Mesenchymal stem cell (in vitro differentiated cells and primary cell): ENCODE data around the gene FUT8.

Experiments used
- DNase-seq: peaks from one replicate; pipeline ENCODE4 v3.0.0-alpha.2; 2013
- H2AFZ ChIP-seq: one replicate; pipeline ENCODE4 v1.6.1; 2013; ENCODE audit warnings: low read depth, mild to moderate bottlenecking, control low read depth, inconsistent platforms, low read length, moderate library complexity
- H2AK5ac ChIP-seq: 2 replicates; pipeline ENCODE4 v1.6.1; 2013; ENCODE audit warnings: low read length, moderate library complexity, mild to moderate bottlenecking, inconsistent platforms; ENCODE audit not compliant: severe bottlenecking
- H2BK120ac ChIP-seq: one replicate; pipeline ENCODE4 v1.6.1; 2013; ENCODE audit warnings: low read depth, mild to moderate bottlenecking, inconsistent platforms, low read length, moderate library complexity
- H2BK12ac ChIP-seq, 2 experiments: one replicate each; pipeline ENCODE4 v1.6.1; 2013; ENCODE audit warnings: inconsistent platforms in 2 of 2, low read length in 2 of 2, mild to moderate bottlenecking in 2 of 2, moderate library complexity in 2 of 2, control low read depth in 1 of 2
- H2BK15ac ChIP-seq: one replicate; pipeline ENCODE4 v1.6.1; 2013; ENCODE audit warnings: mild to moderate bottlenecking, low read depth, inconsistent platforms; ENCODE audit not compliant: poor library complexity, severe bottlenecking
- H2BK5ac ChIP-seq: 2 replicates; pipeline ENCODE4 v1.6.1; 2013; ENCODE audit warnings: low read depth, mild to moderate bottlenecking, low read length, control low read depth, inconsistent platforms; ENCODE audit not compliant: poor library complexity, severe bottlenecking
- H3K14ac ChIP-seq, 2 experiments: one replicate each; pipeline ENCODE4 v1.6.1; 2013; ENCODE audit warnings: inconsistent platforms in 2 of 2, low read length in 2 of 2, control low read depth in 1 of 2, mild to moderate bottlenecking in 1 of 2, moderate library complexity in 1 of 2
- H3K18ac ChIP-seq, 2 experiments: one replicate each; pipeline ENCODE4 v1.6.1; 2013; ENCODE audit warnings: inconsistent platforms in 2 of 2, low read length in 2 of 2, control low read depth in 1 of 2, low read depth in 1 of 2, mild to moderate bottlenecking in 1 of 2
- H3K23ac ChIP-seq, 2 experiments: one replicate each; pipeline ENCODE4 v1.6.1; 2013; ENCODE audit warnings: inconsistent platforms in 2 of 2, low read length in 2 of 2, mild to moderate bottlenecking in 2 of 2, moderate library complexity in 2 of 2, control low read depth in 1 of 2
- H3K27ac ChIP-seq: 2 replicates; pipeline ENCODE4 v1.5.1; 2013; ENCODE audit warnings: mild to moderate bottlenecking, moderate library complexity, low read length, control low read depth, inconsistent platforms; ENCODE audit not compliant: poor library complexity, severe bottlenecking
- H3K27me3 ChIP-seq, 2 experiments: 2 replicates each; pipeline versions ENCODE4 v1.6.1 to v1.7.0; 2013; ENCODE audit warnings: low read length in 2 of 2, mild to moderate bottlenecking in 2 of 2, moderate library complexity in 2 of 2, control low read depth in 1 of 2, inconsistent platforms in 1 of 2; ENCODE audit not compliant: control insufficient read depth in 1 of 2, insufficient read depth in 1 of 2
- H3K36me3 ChIP-seq, 2 experiments: 2 replicates each; pipeline versions ENCODE4 v1.6.1 to v1.7.0; 2013; ENCODE audit warnings: low read length in 2 of 2, control low read depth in 1 of 2, inconsistent platforms in 1 of 2, low read depth in 1 of 2, mild to moderate bottlenecking in 1 of 2; ENCODE audit not compliant: insufficient read depth in 2 of 2, control insufficient read depth in 1 of 2
- H3K4ac ChIP-seq, 2 experiments: one replicate each; pipeline ENCODE4 v1.6.1; 2013; ENCODE audit warnings: inconsistent platforms in 2 of 2, low read length in 2 of 2, mild to moderate bottlenecking in 2 of 2, moderate library complexity in 2 of 2, control low read depth in 1 of 2, low read depth in 1 of 2
- H3K4me1 ChIP-seq: 2 replicates; pipeline ENCODE4 v1.6.1; 2013; ENCODE audit warnings: low read depth, low read length, control low read depth; ENCODE audit not compliant: control insufficient read depth, insufficient read depth
- H3K4me2 ChIP-seq: 2 replicates; pipeline ENCODE4 v1.6.1; 2013; ENCODE audit warnings: low read length, mild to moderate bottlenecking, inconsistent platforms; ENCODE audit not compliant: poor library complexity, severe bottlenecking
- H3K4me3 ChIP-seq, 2 experiments: 2 replicates each; pipeline versions ENCODE4 v1.5.1 to v1.7.0; 2013; ENCODE audit warnings: low read length in 2 of 2, mild to moderate bottlenecking in 2 of 2, control low read depth in 1 of 2, low read depth in 1 of 2; ENCODE audit not compliant: insufficient read depth in 1 of 2
- H3K79me1 ChIP-seq: replicated peaks from 2 replicates; pipeline ENCODE4 v1.6.1; 2013; ENCODE audit warnings: mild to moderate bottlenecking, control low read depth, low read length, inconsistent platforms; ENCODE audit not compliant: poor library complexity, severe bottlenecking
- H3K9ac ChIP-seq: 2 replicates; pipeline ENCODE4 v1.7.0; 2013; ENCODE audit warnings: mild to moderate bottlenecking, low read length, moderate library complexity
- H3K9me3 ChIP-seq: 2 replicates; pipeline ENCODE4 v1.7.0; 2013; ENCODE audit warnings: mild to moderate bottlenecking, low read length; ENCODE audit not compliant: control insufficient read depth
- H4K8ac ChIP-seq: one replicate; pipeline ENCODE4 v1.6.1; 2013; ENCODE audit warnings: inconsistent platforms, mild to moderate bottlenecking, low read length, moderate library complexity
- H4K91ac ChIP-seq: one replicate; pipeline ENCODE4 v1.6.1; 2013; ENCODE audit warnings: mild to moderate bottlenecking, low read length, inconsistent platforms
- WGBS: methylation state at CpG from one replicate; pipeline ENCODE4 v1.1.7; 2013; ENCODE audit warnings: mixed read lengths; 5-methylcytosine and 5-hydroxymethylcytosine counted together

FUT8 gene

DNA sequence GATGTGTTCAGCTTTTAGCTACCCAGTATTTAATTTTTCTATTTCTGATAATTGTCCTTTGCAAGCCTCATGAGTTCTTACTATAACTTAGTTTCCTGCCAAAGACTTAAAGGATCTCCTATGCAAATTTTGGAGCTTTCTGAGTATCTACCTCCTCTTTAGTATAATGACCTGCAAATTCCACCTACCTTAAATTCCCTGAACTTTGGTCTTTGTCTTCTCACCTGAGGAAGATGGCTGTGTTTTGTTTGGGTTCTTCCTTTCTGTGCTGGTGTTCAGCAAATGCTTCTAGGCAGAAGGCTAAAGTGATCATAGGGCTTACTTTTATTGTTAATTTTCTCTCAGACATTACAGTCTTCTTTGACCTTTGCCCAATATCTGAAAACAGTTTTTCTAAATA, 142.8 kb downstream of the FUT8 start:
- H2BK12ac ChIP-seq: no peak overlapping the region
- H3K27me3 ChIP-seq: no peaks in the 10 kb centered on the region
- H3K4me1 ChIP-seq: no peaks in the 10 kb centered on the region
- DNase-seq: no peak
- H2BK15ac ChIP-seq: no peak overlapping the region
- no peak overlapping the region for H3K4me2 ChIP-seq
- H3K36me3 ChIP-seq: no peaks in the 10 kb centered on the region
- H3K4ac ChIP-seq: no peak overlapping the region
- no peak overlapping the region for H2BK5ac ChIP-seq
- H3K9ac ChIP-seq: no peak overlapping the region
- H2BK120ac ChIP-seq: no peak overlapping the region
- no peak overlapping the region for H3K23ac ChIP-seq
- peaks cover 7% of the 10 kb centered on the region for H3K79me1 ChIP-seq
- no peak overlapping the region for H2AFZ ChIP-seq
- no peak overlapping the region for H3K4me3 ChIP-seq
- H3K27ac ChIP-seq: no peak overlapping the region
- H4K8ac ChIP-seq: no peak overlapping the region
- H4K91ac ChIP-seq: no peak overlapping the region
- no peaks in the 10 kb centered on the region for H3K9me3 ChIP-seq
- no peak overlapping the region for H3K18ac ChIP-seq
- H2AK5ac ChIP-seq: no peak overlapping the region
- H3K14ac ChIP-seq: no peak overlapping the region

DNA sequence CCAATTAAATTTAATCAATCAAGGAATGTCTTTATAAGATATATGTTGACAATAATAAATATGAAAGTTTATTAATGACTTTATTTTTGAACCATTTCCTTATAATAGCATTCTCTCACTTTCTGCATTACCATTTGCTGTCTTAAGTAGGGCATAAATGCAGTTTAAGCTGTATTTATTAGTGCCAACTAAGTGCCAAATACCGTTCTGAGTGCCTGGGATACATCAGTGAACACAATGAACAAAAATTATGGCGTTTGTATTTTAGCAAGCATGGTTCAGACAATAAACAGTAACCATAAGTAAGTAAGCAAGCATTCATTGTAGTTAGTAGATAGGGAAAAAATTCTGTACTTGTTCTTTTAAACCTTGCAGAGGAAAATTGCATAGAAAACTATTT, 145.8 kb downstream of the FUT8 start:
- no peak overlapping the region for H2AK5ac ChIP-seq
- H3K4me1 ChIP-seq: no peaks in the 10 kb centered on the region
- H3K79me1 ChIP-seq: peaks cover 5% of the 10 kb centered on the region
- 92% methylated on average over 2 of the region's 2 CpGs for WGBS
- H3K4me2 ChIP-seq: no peak overlapping the region
- no peak overlapping the region for H2BK12ac ChIP-seq
- no peak overlapping the region for H2BK15ac ChIP-seq
- no peak overlapping the region for H2BK120ac ChIP-seq
- no peaks in the 10 kb centered on the region for H3K27me3 ChIP-seq
- H2AFZ ChIP-seq: no peak overlapping the region
- H3K27ac ChIP-seq: no peak overlapping the region
- no peak overlapping the region for H3K9ac ChIP-seq
- H4K91ac ChIP-seq: no peak overlapping the region
- DNase-seq: no peak
- no peak overlapping the region for H4K8ac ChIP-seq
- H2BK5ac ChIP-seq: no peak overlapping the region
- no peak overlapping the region for H3K18ac ChIP-seq
- H3K4ac ChIP-seq: no peak overlapping the region
- H3K36me3 ChIP-seq: peaks cover 0 to 18% of the 10 kb centered on the region in 2 experiments
- H3K23ac ChIP-seq: no peak overlapping the region
- no peak overlapping the region for H3K4me3 ChIP-seq
- H3K9me3 ChIP-seq: no peaks in the 10 kb centered on the region
- H3K14ac ChIP-seq: no peak overlapping the region

DNA sequence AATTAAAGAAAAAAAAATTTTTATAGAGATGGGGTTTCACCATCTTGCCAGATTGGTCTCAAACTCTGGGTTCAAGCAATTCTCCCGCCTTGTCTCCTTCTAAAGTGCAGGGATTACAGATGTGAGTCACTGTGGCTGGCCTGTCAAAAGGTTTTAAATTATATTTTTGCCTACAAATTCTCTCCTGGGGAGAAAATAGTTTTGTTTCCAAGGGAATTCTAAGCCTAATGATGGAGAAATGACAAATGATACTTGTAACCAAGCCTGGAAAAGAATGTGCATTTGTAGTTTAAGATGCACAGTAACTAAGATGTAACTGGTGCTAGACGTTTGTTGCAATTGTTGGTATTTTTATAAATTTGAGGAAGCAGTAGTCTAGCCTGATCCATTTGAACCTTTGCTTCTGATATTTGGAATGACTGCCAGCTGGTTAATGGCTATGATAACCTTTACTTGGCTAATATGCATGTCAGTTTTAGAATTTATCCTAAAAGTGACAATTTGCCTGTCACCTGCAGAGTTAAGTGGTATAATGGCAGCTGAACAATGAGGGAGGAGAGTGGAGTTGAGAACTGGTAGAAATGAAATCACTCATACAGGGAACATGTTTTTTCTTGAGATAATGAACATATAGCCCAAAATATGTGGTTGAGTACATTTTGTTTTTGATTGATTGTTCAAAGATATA, 148.0 kb downstream of the FUT8 start:
- Histone ChIP-seq H4K91ac (no peak overlapping the region), H2BK5ac (no peak overlapping the region), H3K36me3 (peaks cover 0 to 26% of the 10 kb centered on the region in 2 experiments), H3K4me3 (no peak overlapping the region), H3K27me3 (no peaks in the 10 kb centered on the region), H3K14ac (no peak overlapping the region), H3K9me3 (no peaks in the 10 kb centered on the region), H3K79me1 (peaks cover 4% of the 10 kb centered on the region), H3K9ac (no peak overlapping the region), H2AK5ac (no peak overlapping the region), H2BK12ac (no peak overlapping the region), H3K23ac (no peak overlapping the region), H4K8ac (no peak overlapping the region), H2AFZ (no peak overlapping the region), H2BK15ac (no peak overlapping the region), H3K18ac (no peak overlapping the region), H3K4ac (no peak overlapping the region), H3K4me1 (no peaks in the 10 kb centered on the region), H3K4me2 (no peak overlapping the region), H2BK120ac (no peak overlapping the region), H3K27ac (no peak overlapping the region)
- WGBS: 80% methylated on average over 2 of the region's 2 CpGs
- no peak for DNase-seq

DNA sequence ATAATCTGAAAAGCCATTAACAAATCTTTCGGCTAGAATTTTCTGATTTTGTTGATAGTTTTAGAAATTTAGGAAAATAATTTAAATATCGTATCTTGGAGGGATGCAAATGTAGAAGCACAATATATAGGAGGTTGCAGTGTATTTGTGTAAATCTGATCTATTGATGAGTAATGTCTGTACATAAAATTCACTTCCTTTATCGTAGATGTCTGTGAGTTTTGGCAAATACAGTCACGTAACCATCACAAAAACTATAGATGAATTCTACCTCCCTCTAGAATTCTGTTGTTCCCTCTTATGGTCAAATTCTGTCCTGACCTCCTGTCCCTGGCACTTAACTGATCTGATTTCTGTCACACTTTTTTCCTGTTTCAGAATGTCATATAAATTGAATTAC, 151.8 kb downstream of the FUT8 start:
- H3K4ac ChIP-seq: no peak overlapping the region
- H2BK120ac ChIP-seq: no peak overlapping the region
- H3K4me2 ChIP-seq: no peak overlapping the region
- H2AFZ ChIP-seq: no peak overlapping the region
- H3K27me3 ChIP-seq: no peaks in the 10 kb centered on the region
- H4K91ac ChIP-seq: no peak overlapping the region
- 100% methylated on average over 4 of the region's 4 CpGs for WGBS
- no peak overlapping the region for H3K18ac ChIP-seq
- H3K4me1 ChIP-seq: no peaks in the 10 kb centered on the region
- H3K14ac ChIP-seq: no peak overlapping the region
- no peak overlapping the region for H2BK15ac ChIP-seq
- no peak overlapping the region for H3K4me3 ChIP-seq
- H3K27ac ChIP-seq: no peak overlapping the region
- no peak for DNase-seq
- no peak overlapping the region for H2BK5ac ChIP-seq
- H2AK5ac ChIP-seq: no peak overlapping the region
- H4K8ac ChIP-seq: no peak overlapping the region
- H3K79me1 ChIP-seq: no peaks in the 10 kb centered on the region
- no peak overlapping the region for H3K23ac ChIP-seq
- H3K36me3 ChIP-seq: peaks cover 0 to 26% of the 10 kb centered on the region in 2 experiments
- H3K9me3 ChIP-seq: no peaks in the 10 kb centered on the region
- H2BK12ac ChIP-seq: no peak overlapping the region
- no peak overlapping the region for H3K9ac ChIP-seq
